H9 (cell line): ENCODE data around the gene NAA25. TPM values are rescaled to one million over a fixed set of nuclear protein-coding genes. Genes with fewer than 3 reads are reported as not detected.

ENCODE experiments used
- DNase-seq: peaks from one replicate; pipeline ENCODE4 v3.0.0-alpha.2; 2017
- H2AFZ ChIP-seq: one replicate; pipeline ENCODE4 v1.6.1; 2013; ENCODE audit warnings: mild to moderate bottlenecking, low read length, control low read depth, moderate library complexity
- H2AK5ac ChIP-seq: 2 replicates; pipeline ENCODE4 v1.6.1; 2013; ENCODE audit warnings: low read length, control low read depth, mixed read lengths; ENCODE audit not compliant: insufficient read length
- H2BK120ac ChIP-seq: one replicate; pipeline ENCODE4 v1.6.1; 2013; ENCODE audit warnings: low read depth, mild to moderate bottlenecking, low read length, control low read depth, inconsistent platforms; ENCODE audit not compliant: poor library complexity, severe bottlenecking
- H2BK12ac ChIP-seq: 2 replicates; pipeline ENCODE4 v1.6.1; 2013; ENCODE audit warnings: low read length, control low read depth, mixed read lengths, low read depth; ENCODE audit not compliant: insufficient read length
- H2BK15ac ChIP-seq: 2 replicates; pipeline ENCODE4 v1.6.1; 2013; ENCODE audit warnings: low read depth, low read length, control low read depth
- H2BK20ac ChIP-seq: one replicate; pipeline ENCODE4 v1.6.1; 2013; ENCODE audit warnings: low read depth, mild to moderate bottlenecking, low read length, control low read depth, inconsistent platforms; ENCODE audit not compliant: poor library complexity, severe bottlenecking
- H2BK5ac ChIP-seq: 2 replicates; pipeline ENCODE4 v1.6.1; 2013; ENCODE audit warnings: low read length, control low read depth, mixed read lengths; ENCODE audit not compliant: insufficient read length
- H3K14ac ChIP-seq: 2 replicates; pipeline ENCODE4 v1.6.1; 2013; ENCODE audit warnings: low read length, control low read depth; ENCODE audit not compliant: insufficient read depth
- H3K18ac ChIP-seq: 2 replicates; pipeline ENCODE4 v1.6.1; 2013; ENCODE audit warnings: low read depth, mild to moderate bottlenecking, mixed read lengths, low read length, control low read depth; ENCODE audit not compliant: insufficient read length
- H3K23ac ChIP-seq: 2 replicates; pipeline ENCODE4 v1.6.1; 2013; ENCODE audit warnings: low read length, control low read depth, mixed read lengths, low read depth; ENCODE audit not compliant: insufficient read length
- H3K23me2 ChIP-seq: 2 replicates; pipeline ENCODE4 v1.6.1; 2013; ENCODE audit warnings: low read depth, mild to moderate bottlenecking, mixed read lengths, low read length, control low read depth; ENCODE audit not compliant: insufficient read length, poor library complexity, severe bottlenecking
- H3K27ac ChIP-seq: 2 replicates; pipeline ENCODE4 v1.5.1; 2013; ENCODE audit warnings: low read length, control low read depth, mixed read lengths, low read depth; ENCODE audit not compliant: insufficient read length
- H3K27me3 ChIP-seq: 2 replicates; pipeline ENCODE4 v1.6.1; 2013; ENCODE audit warnings: low read length, control low read depth, inconsistent platforms; ENCODE audit not compliant: insufficient read depth
- H3K4ac ChIP-seq: 2 replicates; pipeline ENCODE4 v1.6.1; 2013; ENCODE audit warnings: low read depth, mild to moderate bottlenecking, control low read depth, inconsistent platforms, low read length, moderate library complexity
- H3K4me1 ChIP-seq: 2 replicates; pipeline ENCODE4 v1.6.1; 2013; ENCODE audit warnings: low read length, control low read depth, inconsistent platforms; ENCODE audit not compliant: insufficient read depth
- H3K4me2 ChIP-seq: 2 replicates; pipeline ENCODE4 v1.6.1; 2013; ENCODE audit warnings: low read length, control low read depth, mixed read lengths; ENCODE audit not compliant: insufficient read length, insufficient read depth
- H3K56ac ChIP-seq: 2 replicates; pipeline ENCODE4 v1.6.1; 2013; ENCODE audit warnings: low read depth, mild to moderate bottlenecking, mixed read lengths, low read length, control low read depth; ENCODE audit not compliant: insufficient read length
- H3K79me1 ChIP-seq: 2 replicates; pipeline ENCODE4 v1.6.1; 2013; ENCODE audit warnings: low read depth, mild to moderate bottlenecking, moderate library complexity, low read length, control low read depth, inconsistent platforms; ENCODE audit not compliant: insufficient read depth, poor library complexity, severe bottlenecking
- H3K79me2 ChIP-seq: 2 replicates; pipeline ENCODE4 v1.6.1; 2013; ENCODE audit warnings: low read length, control low read depth, inconsistent platforms; ENCODE audit not compliant: insufficient read depth
- H3K9ac ChIP-seq: 2 replicates; pipeline ENCODE4 v1.6.1; 2013; ENCODE audit warnings: low read length, control low read depth, mixed read lengths; ENCODE audit not compliant: insufficient read length; ENCODE audit errors: extremely low read depth
- H3K9me3 ChIP-seq: one replicate; pipeline ENCODE4 v1.6.1; 2013; ENCODE audit warnings: low read depth, low read length, inconsistent platforms; ENCODE audit not compliant: control insufficient read depth
- H3T11ph ChIP-seq: one replicate; pipeline ENCODE4 v1.6.1; 2013; ENCODE audit warnings: mild to moderate bottlenecking, low read length, control low read depth, inconsistent platforms
- H4K20me1 ChIP-seq: one replicate; pipeline ENCODE4 v1.6.1; 2013; ENCODE audit not compliant: control insufficient read depth, insufficient read length, insufficient read depth
- H4K5ac ChIP-seq: 2 replicates; pipeline ENCODE4 v1.6.1; 2013; ENCODE audit warnings: low read depth, mild to moderate bottlenecking, mixed read lengths, low read length, control low read depth; ENCODE audit not compliant: insufficient read length
- H4K8ac ChIP-seq: replicated peaks from 2 replicates; pipeline ENCODE4 v1.6.1; 2013; ENCODE audit warnings: low read length, control low read depth, mixed read lengths, low read depth; ENCODE audit not compliant: insufficient read length
- H4K91ac ChIP-seq: 2 replicates; pipeline ENCODE4 v1.6.1; 2013; ENCODE audit warnings: low read depth, mild to moderate bottlenecking, moderate library complexity, mixed read lengths, low read length, control low read depth; ENCODE audit not compliant: insufficient read length
- H3K27ac Mint-ChIP-seq, 3 experiments: 2 replicates in 2 of 3; 3 replicates in 1 of 3; pipeline ENCODE4 v1.8.0; 2020 to 2021; ENCODE audit warnings: mixed read lengths in 3 of 3, mild to moderate bottlenecking in 1 of 3, moderate library complexity in 1 of 3
- H3K27me3 Mint-ChIP-seq: 2 replicates; pipeline ENCODE4 v1.8.0; 2021; ENCODE audit warnings: low read depth, mild to moderate bottlenecking, moderate library complexity, mixed read lengths
- H3K36me3 Mint-ChIP-seq, 3 experiments: 2 replicates in 2 of 3; 3 replicates in 1 of 3; pipeline ENCODE4 v1.8.0; 2020 to 2021; ENCODE audit warnings: low read depth in 3 of 3, mixed read lengths in 3 of 3; ENCODE audit not compliant: insufficient read depth in 1 of 3
- H3K4me1 Mint-ChIP-seq, 2 experiments: 2 replicates each; pipeline ENCODE4 v1.8.0; 2020; ENCODE audit warnings: mixed read lengths in 2 of 2
- H3K4me3 Mint-ChIP-seq, 2 experiments: 2 replicates in 1 of 2; 3 replicates in 1 of 2; pipeline ENCODE4 v1.8.0; 2020 to 2021; ENCODE audit warnings: mild to moderate bottlenecking in 2 of 2, mixed read lengths in 2 of 2, moderate library complexity in 1 of 2
- H3K9me3 Mint-ChIP-seq, 2 experiments: 2 replicates in 1 of 2; 3 replicates in 1 of 2; pipeline ENCODE4 v1.8.0; 2020; ENCODE audit warnings: mild to moderate bottlenecking in 2 of 2, mixed read lengths in 2 of 2, moderate library complexity in 1 of 2
- WGBS: extraction: QIAGEN DNeasy Blood & Tissue Kit; methylation state at CpG from one replicate; pipeline ENCODE4 v1.1.7; 2013; ENCODE audit warnings: missing lambda C conversion rate, low lambda C conversion rate, mixed read lengths; ENCODE audit not compliant: insufficient read length; ENCODE audit errors: extremely low coverage; 5-methylcytosine and 5-hydroxymethylcytosine counted together
- total RNA-seq: library from RNA; stranded (reverse); gene quantifications from 2 replicates; pipeline ENCODE4 v1.2.1, GENCODE V29; 2021
- TF ChIP-seq, protein P1 (sequence below): fragments of 200-600 bp; sonication (generic); conservative IDR thresholded peaks from 3 replicates; pipeline ENCODE4 v1.8.0; 2021; ENCODE audit warnings: antibody characterized with exemption, mild to moderate bottlenecking

NAA25 gene
- total RNA-seq, 1 experiment from 2014 or later, result 57.1 TPM

DNA sequence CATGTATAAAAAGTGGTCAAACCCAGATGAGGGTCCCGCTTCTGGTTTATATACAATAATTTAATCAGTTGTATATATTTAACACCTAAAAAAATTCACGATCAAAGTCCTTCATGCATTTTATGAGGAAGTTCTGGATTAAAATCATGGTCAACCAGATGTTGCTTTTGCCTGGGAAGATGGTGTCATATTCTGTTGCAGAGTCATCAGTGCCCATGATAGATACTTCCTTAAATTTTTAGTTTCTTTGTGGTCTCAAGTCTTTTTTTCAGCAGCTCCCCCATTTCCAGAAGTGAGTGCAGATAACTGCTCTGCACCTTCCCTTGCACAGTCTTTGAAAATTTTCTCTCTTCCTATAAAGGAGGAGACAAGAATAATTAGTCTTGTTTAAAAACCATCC, 79.3 kb downstream of the NAA25 start:
- Histone ChIP-seq H3K18ac (no peak overlapping the region), H4K8ac (no peak overlapping the region), H3K27ac (no peak overlapping the region), H4K91ac (no peak overlapping the region), H3K9ac (no peak overlapping the region), H2AK5ac (no peak overlapping the region), H3K14ac (no peak overlapping the region), H4K5ac (no peak overlapping the region), H3K79me2 (no peaks in the 10 kb centered on the region), H3K56ac (no peak overlapping the region), H2BK120ac (no peak overlapping the region), H3K4me1 (no peaks in the 10 kb centered on the region), H3K4me2 (no peak overlapping the region), H3K4ac (no peak overlapping the region), H4K20me1 (no peaks in the 10 kb centered on the region), H2BK15ac (no peak overlapping the region), H3K9me3 (no peaks in the 10 kb centered on the region), H2AFZ (no peak overlapping the region), H3K23me2 (no peaks in the 10 kb centered on the region), H3T11ph (no peak overlapping the region), H3K23ac (no peak overlapping the region), H2BK12ac (no peak overlapping the region), H3K27me3 (no peaks in the 10 kb centered on the region), H3K79me1 (no peaks in the 10 kb centered on the region), H2BK20ac (no peak overlapping the region), H2BK5ac (no peak overlapping the region)
- Mint-ChIP-seq H3K9me3 (no peaks in the 10 kb centered on the region), H3K27ac (peak overlapping the region in 1 of 3 experiments; percentile 23; a peak in 1 of 7 replicates), H3K4me1 (peaks cover 9 to 16% of the 10 kb centered on the region in 2 experiments), H3K27me3 (no peaks in the 10 kb centered on the region), H3K4me3 (no peak overlapping the region), H3K36me3 (peaks cover 20 to 60% (median 45%) of the 10 kb centered on the region in 3 experiments; a peak in 6 of 7 replicates)
- whole genome bisulfite sequencing, result no CpG with 5 or more reads among the region's 2 CpGs
- DNase-seq, result no peak
- TF ChIP-seq, protein P1, sequence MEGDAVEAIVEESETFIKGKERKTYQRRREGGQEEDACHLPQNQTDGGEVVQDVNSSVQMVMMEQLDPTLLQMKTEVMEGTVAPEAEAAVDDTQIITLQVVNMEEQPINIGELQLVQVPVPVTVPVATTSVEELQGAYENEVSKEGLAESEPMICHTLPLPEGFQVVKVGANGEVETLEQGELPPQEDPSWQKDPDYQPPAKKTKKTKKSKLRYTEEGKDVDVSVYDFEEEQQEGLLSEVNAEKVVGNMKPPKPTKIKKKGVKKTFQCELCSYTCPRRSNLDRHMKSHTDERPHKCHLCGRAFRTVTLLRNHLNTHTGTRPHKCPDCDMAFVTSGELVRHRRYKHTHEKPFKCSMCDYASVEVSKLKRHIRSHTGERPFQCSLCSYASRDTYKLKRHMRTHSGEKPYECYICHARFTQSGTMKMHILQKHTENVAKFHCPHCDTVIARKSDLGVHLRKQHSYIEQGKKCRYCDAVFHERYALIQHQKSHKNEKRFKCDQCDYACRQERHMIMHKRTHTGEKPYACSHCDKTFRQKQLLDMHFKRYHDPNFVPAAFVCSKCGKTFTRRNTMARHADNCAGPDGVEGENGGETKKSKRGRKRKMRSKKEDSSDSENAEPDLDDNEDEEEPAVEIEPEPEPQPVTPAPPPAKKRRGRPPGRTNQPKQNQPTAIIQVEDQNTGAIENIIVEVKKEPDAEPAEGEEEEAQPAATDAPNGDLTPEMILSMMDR, result no peak
